Measurements from ENCODE around the gene CLCN6.
"Not testable (repeated sequence)": the region's sequence is repeated elsewhere in the genome, so short reads cannot be mapped to it uniquely, and the experiment has no call there.

CLCN6 gene

DNA sequence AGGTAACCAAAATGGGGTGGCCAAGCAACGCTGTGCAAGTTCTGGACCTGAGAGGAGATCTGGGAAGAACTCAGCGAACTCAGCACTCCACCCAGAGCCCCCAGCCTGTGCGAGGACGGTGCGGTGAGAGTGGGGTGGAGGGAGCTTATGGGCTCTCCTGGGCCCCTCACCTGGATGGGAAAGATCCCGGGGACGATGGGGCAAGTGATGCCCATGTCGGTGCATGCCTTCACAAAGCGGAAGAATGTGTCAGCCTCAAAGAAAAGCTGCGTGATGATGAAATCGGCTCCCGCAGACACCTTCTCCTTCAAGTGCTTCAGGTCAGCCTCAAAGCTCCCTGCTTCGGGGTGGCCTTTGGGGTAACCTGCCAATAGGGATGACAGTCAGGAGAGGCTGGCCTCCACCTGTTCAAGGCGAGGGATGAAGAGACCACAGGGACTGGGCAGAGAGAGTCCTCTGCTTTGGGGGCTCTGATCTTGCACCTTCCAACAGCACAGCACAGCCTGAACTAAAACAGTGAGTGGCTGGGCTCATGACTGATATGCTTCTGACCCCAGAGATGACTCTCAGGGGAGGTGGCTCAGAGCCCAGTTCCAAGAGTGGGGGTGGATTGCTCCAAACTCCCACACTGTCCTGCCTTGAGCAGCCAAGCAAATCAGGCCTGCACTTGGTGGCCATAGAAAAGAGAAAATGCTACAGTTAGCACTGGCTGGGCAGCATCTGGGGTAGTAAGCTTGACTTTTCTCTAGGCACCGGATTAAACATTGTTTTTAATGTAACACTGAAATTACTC is 9.8 kb upstream of the CLCN6 start:
- DNase-seq = no peak

DNA sequence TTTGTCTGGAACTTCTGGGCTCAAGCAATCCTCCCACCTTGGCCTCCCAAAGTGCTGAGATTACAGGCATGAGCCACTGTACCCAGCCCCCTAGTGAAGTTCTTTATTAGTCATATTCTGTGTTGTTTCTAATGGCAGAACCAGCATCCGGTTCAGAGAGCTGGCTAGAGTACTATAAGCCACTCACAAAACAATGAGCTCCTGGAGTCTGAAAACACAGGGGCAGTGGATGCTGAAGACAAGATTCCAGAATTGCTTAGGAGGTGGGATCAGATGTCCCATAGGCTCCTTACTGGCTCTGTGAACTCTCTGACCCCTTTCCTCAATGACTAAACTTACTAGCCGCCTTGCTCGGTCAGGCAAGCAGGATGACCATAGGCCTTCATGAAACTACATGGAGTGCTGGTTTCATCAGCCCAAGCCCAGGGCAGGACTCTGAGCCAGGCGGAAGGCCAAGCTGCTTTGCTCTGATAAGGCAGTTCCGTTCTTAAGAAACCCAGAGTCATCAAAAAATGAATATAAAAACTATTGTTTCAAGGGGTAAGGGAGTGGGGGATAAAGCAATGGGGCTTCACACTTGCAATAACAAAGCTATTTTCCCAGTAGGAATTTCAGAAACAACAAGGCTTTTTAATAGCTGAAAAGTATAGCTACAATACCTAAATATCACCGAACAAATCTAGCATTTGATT is 8.3 kb upstream of the CLCN6 start:
- DNase-seq = no peak

DNA sequence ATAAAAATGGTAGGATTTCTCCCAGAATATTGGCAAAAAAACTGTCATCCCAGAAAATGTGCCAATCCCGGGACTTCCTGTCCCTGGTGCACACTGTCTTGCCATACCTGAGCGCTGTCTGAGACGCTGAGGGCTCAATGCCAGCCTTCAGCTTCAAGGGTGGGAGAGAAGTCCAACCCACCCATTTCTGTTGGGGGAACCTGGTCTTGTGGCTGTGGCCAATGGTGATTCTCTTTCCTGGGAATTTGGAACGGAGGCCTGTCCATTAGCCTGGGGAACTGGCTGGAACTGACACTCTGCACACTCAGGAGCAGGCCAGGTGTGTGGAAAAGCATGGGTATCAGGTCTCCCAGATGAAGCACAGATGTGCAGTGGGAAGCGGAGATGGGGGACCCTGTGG is 6.9 kb upstream of the CLCN6 start:
- DNase-seq = no peak

DNA sequence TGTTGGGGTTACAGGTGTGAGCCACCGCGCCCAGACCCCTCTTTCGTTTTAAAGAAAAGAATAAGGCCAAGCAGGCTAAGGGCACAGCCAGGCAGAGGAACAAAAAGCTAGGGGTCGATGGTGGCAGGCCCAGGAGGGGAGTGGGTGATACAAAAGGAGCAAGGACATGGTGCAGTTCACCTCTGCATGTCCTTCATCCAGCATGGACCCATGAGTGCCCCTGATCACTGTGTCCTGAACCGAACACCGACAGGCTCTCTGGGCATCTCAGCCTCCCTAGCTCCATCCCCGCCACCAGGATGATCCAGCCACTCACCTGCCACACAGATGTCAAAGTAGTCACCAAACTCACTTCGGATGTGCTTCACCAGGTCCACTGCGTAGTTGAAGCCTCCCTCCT is 6.1 kb upstream of the CLCN6 start:
- no peak for DNase-seq

DNA sequence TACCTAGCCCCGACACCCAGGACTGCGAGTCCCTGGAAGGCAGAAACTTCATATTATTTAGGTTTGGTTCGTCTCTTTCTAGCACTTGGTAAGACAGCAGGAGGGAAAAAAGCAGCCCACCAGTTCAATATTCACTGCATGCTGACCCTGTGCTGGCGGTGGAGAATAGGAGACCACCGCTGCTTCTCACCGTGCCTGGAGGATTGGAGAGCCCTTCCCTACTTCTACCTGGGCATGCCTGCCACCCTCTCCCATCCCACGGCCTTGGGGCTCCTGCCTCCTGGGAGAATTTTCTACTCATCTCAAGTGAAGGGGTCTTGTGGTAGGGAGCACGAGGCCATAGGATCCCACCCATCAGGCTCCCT is 5.6 kb upstream of the CLCN6 start:
- DNase-seq = no peak

DNA sequence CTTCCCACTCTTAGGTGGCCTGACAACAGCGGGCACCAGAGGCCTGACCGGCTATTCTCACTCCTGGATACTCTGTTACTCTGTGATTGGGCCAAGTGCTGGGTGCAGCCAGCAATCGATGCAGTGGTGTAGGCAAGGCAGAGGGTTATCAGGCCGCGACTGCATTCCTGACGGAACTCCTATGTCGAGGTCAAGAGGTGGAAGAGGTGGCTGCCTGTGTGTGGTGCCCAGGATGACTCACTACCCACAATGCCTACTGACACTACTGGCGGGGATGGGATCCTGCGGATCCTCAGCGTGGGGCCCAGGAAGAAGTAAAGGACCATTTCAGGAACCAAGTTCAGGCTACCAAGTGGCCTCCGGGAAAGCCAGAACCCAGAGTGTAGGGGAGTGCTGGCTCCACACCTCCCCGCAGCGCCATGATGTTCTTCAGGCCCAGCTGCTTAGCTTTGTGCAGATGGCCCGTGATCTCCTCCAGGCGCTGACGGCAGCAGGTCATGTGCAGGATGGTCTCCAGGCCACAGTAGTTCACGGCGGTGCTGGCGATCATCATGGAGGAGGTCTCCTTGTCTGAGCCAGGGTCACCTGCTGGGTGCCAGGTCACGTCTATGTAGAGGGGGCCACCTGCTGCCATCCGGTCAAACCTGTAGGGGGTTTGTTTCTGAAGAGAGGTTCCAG is 5.1 kb upstream of the CLCN6 start:
- no peak for DNase-seq

DNA sequence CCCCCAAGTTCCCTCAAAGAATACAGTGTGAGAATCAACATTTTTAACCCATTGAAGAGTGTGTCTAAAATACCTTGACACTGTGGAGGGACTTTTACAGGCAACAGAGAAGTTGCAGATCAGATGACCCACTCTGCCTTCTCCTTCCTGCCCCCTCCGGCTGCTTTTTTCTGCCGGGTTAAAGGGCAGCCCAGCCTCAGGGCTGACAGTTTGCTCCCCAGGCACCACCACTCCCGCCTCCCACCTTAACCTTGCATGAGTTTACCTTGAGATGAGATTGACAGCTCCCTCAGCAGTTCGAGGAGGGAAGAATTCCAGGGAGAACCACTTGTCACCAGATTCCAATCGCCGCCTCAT is 3.4 kb upstream of the CLCN6 start:
- no peak for DNase-seq

DNA sequence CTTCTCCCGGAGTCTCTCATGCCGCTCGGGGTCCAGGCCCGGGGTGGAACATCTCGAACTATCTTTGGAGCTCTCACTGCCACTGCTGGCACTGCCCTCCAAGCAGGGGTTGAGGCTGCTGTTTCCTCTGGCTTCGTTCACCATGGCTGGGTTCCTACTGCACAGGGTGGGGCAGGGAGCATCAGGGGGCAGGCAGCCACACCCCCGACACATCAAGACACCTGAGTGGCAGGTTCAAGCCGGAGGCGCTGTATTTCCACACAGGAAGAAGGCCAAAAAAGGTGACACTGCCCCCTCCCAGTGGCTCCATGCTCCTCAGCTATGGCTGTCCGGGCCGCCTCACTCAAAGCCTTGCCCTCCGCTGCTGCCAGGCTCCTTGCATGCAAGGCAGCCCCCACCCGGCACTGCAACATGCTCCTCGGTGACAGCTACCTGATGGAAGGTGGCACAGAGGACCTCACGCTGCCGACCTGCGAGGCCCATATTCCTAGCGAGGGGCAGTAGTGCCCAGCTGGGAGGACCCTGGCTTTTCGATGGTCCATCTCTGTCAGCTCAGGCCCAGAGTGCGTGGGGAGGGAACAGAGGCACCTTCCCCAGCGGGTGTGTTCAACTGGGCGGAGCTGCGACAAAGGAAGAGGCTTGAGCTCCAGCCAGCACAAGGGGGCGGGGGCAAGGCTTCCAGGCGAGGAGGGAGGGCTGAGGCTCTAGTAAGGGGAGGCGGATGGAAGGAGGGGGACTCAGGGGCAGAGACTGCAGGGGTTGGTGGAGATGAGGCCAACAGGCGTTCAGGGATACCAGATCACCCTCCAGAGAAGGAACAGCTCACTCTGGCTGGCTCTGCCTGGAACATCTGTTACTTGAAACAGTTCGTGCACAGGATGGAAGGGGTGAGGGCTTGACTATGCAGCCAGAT is 2.8 kb upstream of the CLCN6 start:
- peak; percentile 98 for DNase-seq

DNA sequence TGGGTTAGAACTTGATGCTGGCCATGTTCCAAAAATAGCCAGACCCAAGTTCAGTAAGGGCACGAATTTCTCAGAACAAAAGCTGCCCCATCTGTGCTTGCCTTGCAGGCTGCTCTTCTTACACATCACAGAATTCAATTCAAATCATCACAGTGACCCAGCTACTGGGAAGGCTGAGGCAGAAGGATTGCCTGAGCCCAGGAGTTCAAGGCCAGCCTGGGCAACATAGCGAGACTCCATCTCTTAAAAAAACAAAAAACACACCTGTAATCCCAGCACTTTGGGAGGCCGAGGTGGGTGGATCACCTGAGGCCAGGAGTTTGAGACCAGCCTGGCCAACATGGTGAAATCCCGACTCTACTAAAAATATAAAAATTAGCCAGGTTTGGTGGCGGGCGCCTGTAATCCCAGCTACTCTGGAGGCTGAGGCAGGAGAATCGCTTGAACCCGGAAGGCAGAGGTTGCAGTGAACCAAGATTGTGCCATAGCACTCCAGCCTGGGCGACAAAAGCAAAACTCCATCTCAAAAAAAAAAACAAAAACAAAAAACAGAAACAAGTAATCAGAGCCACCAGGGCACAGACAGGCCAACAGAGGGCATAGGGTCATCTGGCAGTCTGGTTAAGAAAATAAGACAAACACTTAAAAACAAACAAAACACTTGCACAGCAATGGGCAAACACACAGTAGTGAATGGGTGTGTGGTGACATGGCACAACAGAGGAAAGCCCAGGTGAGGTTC is 1.9 kb upstream of the CLCN6 start:
- not testable (repeated sequence) for DNase-seq

DNA sequence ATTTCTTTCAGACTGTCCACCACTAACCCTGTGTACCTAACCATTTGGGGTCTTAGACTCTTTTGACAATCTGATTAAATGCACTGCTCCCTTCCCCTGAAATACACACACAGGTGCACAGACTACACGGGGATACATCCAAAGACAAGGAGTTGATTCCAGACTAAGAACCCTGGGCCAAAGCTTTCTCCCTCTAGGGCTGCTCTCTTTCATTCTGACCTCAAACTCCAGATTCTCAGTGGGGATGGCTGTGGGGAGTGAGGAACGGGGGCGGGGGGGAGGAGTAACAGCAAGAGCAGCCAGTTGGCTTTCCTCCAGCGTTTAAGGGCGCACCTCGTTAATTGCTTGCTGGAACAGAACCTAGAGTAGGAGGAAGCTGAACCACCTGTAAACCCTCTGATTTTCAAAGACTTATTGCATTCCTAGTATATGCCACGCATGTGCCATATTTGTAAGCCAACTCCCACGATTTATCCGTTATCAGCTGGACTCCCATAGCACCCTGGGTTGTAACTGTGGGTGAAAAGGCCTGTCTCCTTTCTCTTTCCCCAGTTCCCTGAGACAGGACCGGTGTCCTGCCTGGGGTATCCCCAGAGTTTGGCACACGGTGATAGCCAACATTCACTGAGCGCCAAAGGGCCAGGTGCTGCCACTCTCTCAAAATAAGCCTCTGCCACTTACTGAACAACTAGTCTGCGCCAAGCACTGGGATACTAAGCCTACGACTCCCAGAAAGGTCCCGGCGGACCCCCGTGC is 1.1 kb upstream of the CLCN6 start:
- DNase-seq = peak; percentile 78

DNA sequence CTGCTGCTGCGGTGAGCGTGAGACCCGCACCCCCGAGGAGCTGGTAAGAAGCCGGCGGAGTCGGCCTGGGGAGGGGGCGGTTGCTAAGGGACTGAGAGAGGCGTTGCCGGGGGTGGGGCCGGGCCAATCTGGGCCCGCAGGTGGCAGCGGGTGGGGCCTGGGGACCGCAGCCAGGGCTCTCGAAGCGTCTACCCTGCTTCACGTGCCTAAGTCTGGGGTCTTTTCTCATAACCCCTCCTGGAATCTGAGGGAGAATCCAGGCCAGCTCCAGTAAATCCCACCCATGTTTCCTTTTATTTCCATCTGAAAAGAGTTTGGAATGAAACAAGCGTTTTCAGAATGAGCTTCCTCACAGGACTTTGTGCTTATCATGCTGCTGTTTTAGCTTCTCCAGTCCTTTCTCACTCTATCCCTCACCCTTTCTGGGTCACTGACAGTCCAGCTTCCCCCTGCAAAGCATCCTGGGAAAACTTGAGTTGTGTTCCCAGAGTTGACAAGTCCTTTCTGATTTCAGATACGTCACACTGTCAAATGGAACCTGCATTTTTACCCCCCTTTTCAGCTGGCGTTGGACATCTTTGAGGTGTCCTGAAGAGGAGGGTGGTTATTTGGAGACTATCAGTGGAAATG is 431 bp downstream of the CLCN6 start:
- no peak for DNase-seq

DNA sequence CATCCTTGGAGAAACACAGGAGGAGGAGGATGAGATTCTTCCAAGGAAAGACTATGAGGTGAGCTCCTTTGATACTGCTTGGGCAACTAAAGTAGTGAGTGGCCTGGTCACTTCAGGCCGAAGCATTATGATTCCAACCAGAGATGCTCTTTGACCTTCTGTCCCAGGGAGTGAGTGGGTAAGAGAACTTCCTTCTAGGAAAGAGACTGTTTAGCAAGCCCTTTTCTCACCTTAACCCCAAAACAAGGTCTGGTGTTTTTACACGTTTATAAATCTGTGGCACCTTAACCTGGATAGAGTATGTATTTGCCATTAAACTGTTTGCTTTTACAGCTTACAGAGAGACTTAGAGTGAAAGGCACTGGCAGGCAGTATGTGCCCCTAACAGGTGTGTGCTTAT is 1.1 kb downstream of the CLCN6 start:
- DNase-seq = no peak

DNA sequence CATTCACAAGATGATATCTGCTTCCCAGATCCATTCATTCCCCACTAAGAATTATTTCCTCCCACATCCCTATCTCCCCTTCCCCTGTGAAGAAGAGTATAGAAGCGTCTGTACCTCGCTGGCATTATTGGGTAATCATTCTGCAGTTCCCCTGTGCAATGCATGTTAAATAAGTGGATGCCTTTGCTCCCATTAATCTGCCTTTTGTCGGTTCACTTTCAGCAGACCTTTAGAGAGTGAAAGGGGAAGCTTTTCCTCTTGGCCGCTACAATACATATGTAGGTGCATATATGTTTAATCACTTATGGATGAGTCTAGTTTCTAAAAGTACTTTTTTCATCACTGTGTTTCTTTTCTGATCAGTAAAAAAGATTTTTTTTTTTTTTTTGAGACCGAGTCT is 7.0 kb downstream of the CLCN6 start:
- no peak for DNase-seq

DNA sequence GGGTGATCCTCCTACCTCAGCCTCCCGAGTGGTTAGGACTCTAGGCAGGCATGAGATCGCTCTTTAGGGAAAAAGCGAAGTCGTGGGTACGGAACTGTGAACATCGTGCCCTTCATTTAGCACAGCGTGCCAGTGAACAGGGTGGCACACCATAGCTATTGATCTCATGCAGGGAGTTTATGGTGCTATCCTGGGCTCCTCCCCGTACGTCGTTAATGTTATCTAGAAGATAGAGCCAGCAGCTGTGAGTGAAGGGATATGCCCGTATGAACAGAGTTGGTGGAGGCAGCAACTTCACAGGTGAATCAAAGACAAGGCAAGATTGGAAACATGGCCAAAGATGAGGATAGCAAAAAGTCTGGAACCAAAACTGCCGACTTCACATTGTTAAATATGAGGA is 11.2 kb downstream of the CLCN6 start:
- DNase-seq = no peak

DNA sequence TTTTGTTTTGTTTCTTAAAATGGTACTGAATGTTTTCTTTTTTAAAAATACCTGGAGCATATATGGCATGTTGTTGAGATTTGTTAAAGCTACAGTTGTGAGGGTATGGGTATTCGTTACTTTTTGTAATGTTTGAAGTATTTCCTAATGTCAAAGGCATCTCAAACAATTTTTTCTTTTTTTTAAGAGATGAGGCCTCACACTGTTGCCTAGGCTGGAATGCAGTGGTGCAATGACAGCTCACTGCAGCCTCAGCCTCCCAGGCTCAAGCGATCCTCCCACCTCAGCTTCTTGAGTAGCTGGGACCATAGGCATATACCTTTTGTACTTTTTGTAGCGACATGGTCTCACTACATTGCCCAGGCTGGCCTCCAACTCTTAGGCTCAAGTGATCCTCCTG is 16.1 kb downstream of the CLCN6 start:
- no peak for DNase-seq

DNA sequence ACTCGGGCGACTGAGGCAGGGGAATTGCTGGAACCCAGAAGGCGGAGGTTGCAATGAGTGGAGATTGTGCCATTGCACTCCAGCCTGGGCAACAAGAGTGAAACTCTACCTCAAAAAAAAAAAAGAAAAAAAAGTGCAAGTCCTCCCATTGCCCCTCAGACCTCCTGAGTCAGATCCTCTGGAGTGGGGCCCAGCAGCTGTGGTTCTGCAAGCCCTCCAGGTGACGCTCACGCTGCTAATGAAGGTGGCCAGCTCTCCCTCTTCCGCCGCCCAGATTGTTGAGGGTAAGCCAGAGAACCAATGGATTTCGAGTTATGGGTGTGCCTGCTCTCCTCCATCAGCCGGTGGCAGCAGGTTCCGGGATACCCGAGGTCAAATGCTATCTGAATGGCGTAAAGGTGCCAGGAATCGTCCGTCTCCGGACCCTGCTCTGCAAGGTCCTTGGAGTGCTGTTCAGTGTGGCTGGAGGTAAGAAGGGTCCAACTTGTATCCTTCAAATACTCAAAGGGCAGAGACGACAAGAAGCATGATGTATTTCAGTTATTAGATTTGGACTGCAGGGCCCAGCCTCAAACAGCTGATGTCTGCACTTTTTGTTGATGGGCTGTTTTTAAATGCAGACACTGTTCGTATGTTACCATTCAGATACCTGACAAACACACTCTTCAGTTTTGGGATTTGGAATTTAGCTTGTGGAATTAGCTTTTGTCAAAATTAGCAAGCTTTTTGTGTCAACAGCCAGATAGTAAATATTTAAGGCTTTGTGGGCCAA is 17.6 kb downstream of the CLCN6 start:
- no peak for DNase-seq

DNA sequence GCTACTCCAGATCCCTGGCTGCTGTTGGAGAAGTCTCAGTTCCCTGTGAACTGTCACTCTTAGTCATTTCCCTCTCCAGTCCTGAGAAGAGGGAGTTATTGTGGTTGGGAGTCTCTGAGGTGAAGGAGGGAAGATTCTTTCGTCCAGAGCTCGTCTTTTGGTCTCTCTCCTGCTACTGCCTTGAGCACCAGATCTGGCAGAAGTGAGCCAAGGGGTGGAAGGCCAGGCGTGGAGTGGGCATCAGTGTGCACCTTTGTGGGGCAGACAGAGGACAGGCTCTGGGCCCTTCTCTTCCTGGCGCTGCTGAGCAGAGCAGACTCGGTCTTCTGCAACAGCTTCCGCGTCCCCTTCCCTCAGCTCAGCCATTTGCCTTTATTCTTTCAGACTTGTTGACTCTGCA is 19.1 kb downstream of the CLCN6 start:
- no peak for DNase-seq

DNA sequence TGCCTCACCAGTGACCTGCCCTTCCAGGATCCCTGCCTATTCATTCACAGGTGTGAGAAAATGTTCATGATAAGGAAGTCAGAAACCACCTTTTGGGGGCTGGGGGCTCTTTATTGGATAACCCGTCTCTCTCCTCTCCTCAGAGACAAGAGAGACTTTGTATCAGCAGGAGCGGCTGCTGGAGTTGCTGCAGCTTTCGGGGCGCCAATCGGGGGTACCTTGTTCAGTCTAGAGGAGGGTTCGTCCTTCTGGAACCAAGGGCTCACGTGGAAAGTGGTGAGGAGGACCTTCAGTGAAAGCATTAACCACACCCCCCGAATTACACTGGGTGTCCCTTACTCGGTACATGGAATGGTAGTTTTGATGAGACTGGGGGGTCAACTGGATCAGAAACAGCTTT is 21.0 kb downstream of the CLCN6 start:
- no peak for DNase-seq

DNA sequence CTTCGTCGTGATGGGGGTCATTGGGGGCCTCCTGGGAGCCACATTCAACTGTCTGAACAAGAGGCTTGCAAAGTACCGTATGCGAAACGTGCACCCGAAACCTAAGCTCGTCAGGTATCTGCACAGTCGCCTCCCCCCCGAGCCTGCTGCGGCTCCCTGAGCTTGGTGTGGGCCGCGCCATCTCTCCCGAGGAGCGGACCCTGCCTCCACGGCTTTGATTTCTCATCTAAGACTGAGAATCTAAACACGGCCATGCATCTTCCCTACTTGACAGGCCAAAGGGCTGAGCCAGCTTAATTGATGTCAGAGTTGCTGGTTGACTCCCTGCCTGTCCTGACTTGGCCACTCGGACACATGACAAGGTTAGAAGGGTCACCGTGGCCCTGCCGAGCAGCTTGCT is 22.5 kb downstream of the CLCN6 start:
- DNase-seq = no peak

DNA sequence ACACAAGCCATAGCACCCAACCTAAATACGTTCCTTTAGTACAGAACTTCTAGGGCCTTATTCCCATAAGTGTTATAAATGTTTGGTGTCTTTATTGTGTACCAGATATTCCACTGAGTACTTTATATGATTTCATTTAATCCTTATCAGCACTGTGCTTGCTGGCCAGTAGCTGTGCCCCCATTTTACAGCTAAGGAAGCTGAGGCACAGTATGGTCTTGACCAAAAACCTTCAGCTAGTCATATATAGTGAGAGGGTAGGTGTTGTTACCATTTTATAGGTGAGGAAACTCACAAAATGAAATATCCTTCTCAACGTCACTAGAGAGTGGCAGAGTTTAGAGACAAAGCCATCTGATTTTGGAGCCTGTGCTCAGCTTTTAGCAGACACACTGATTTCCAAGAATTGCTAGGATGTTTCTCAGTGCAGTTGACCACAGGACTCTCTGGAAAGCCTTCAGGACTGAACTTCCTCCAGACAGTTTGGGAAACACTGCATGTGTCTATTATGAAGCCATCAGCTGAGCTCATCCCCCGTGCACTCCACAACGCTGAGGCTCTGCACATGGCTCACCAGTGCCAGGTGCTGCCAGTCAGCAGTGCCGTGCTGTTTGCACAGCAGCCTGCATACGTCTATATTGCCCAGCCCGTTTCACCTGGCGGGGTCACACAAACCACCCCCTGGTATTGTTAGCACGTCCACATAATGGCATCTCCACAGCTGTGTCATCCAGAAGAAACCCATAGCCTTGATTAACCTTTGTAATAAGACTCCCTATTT is 26.1 kb downstream of the CLCN6 start:
- no peak for DNase-seq
